22Rv1 (cell line): Measurements from ENCODE around the gene ANKLE1.

ENCODE experiments used
- CTCF ChIP-seq: fragments of 450-650 bp; IDR thresholded peaks from 2 replicates; pipeline ENCODE4 v1.5.1; 2017; ENCODE audit warnings: mild to moderate bottlenecking
- ZFX ChIP-seq: fragments of 450-650 bp; IDR thresholded peaks from 2 replicates; pipeline ENCODE4 v1.6.1; 2017; ENCODE audit warnings: antibody characterized with exemption, borderline replicate concordance

GRCh38 chr19:17268754-17269153 is 12.9 kb upstream of the ANKLE1 start:
- TF ChIP-seq CTCF (no peak), ZFX (no peak)
